HG03175 (cell line): ENCODE measurements around the gene DUOXA1.
"Not testable (repeated sequence)": the region's sequence is repeated elsewhere in the genome, so short reads cannot be mapped to it uniquely, and the experiment has no call there.

ENCODE experiments used
- ATAC-seq: cut with Tn5 transposase; IDR thresholded peaks from one replicate; pipeline ENCODE4 v1.9.1; 2021; ENCODE audit warnings: mild to moderate bottlenecking, moderate library complexity; ENCODE audit not compliant: unreplicated experiment

The DUOXA1 gene

DNA sequence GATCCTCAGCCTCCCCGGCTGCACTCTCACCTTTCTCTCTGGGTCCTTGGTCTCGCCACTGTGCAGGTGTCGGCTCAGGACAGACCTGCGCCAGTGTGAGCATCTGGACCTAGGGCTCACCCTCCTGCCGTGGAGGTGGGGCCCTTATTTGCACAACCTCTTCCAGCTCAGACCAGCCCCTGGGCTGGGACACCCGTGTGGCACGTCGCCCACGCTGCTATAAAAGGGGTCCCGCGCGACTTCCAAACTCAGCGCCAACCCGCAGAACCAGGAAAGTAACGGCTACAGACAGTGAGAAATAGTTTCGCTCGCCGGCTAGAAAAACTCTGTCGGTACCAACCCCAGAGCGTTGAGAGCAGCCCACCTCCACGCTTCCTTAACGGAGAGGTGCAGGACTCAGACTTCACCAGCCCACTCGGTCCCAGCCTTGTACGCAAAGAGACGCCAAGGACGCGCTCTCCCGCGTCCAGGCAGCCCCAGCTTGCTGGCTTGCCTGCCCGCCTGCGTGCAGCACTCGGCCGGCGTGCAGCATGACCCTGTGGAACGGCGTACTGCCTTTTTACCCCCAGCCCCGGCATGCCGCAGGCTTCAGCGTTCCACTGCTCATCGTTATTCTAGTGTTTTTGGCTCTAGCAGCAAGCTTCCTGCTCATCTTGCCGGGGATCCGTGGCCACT is 15.5 kb downstream of the DUOXA1 start, which contains the start of the genes DUOX2 and DUOXA2:
TSS of gene DUOX2 (minus strand) at position 97 of the 675 bp plus-strand sequence. CDS start 761 bp downstream, outside the sequence.
TSS of gene DUOXA2 (plus strand) at position 251 of the 675 bp plus-strand sequence. CDS start at position 531, 280 bp downstream.
- no peak for ATAC-seq

DNA sequence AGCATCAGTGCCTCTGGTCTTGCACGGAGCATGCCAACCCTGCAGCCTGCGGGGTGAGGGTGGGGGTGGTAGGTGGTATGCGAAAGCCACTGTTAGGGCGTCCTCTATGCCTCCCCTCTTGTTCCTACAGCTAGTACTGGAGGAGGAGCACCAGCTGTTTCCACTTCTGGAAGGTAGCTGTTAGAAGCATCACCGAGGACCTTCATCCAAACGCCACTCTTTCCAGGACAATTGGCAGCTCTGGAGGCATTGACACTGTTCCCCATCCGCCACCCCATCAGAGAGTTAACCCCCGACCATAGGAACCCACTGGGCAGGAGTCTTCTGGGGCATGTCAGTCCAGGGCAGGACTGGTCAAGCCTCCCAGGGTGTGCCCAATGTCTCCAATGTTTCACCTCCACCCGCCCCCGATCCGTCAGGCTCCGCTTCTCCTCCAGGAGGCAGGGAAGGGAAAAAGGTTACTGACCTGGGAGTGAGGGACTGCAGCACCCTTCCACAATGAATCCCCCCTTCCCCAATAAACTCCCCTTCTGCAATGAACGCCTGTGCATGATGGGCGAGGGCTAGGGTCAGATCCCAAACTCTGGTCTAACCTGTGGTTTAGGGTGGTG is 16.2 kb downstream of the DUOXA1 start:
- ATAC-seq = no peak

DNA sequence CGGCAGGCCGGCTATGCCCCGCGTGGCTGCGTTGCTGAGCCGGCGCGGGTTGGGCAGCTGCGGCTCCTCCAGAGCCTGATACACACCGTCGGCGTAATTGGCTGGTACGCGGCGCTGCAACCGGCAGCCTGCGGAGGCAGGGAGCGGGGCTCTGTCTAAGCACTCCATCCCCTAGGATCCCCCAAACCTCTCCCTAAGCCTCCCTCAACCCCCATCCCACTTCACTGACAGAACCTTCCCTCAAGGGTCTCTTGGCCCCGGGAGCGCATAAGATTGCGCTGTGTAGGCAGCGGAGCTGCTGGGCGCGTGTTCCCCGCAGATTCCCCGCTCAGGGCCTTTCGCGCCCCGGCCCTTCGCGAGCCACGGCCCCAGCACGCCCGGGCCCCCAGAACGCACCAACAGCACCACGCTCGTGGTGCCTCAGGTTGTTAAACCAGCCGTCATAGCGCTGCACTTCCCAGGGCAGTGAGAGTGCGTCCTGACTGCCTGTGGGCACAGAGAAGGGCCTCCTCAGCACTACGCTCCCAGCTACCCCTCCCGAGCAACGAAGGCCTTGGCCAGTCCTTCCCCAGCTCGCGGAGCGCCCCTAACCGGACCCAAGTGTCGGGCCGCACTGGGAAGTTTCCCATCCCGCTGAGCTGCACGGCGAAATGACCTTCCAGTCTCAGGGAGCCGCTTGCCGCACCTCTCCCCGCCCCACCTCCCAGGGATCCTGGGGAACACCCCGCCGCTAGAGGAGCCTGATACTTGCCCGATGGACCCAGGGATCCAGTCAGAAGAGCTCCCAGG is 16.9 kb downstream of the DUOXA1 start:
- ATAC-seq = no peak

DNA sequence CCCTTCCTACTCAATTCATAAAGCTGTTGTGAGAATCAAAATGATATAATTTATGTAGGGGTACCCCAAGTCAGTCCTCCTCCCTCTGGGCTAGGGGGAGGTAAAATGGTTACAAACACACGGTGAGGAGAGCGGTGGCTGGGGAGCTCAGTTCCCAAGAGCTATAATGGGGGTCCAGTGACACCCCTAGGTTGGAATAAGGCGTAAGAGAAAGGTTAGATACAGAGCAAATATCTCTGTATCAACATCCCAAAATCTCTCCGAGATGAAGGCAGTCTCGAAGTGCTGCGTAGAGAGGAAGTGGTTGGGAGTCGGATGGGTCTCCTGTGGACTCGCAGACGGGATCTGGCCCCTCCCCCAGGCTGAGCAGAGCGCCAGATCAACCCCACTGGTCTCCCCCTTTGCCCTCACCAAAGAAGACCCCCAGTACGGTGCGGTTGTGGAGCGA is 17.5 kb downstream of the DUOXA1 start:
- no peak for ATAC-seq

DNA sequence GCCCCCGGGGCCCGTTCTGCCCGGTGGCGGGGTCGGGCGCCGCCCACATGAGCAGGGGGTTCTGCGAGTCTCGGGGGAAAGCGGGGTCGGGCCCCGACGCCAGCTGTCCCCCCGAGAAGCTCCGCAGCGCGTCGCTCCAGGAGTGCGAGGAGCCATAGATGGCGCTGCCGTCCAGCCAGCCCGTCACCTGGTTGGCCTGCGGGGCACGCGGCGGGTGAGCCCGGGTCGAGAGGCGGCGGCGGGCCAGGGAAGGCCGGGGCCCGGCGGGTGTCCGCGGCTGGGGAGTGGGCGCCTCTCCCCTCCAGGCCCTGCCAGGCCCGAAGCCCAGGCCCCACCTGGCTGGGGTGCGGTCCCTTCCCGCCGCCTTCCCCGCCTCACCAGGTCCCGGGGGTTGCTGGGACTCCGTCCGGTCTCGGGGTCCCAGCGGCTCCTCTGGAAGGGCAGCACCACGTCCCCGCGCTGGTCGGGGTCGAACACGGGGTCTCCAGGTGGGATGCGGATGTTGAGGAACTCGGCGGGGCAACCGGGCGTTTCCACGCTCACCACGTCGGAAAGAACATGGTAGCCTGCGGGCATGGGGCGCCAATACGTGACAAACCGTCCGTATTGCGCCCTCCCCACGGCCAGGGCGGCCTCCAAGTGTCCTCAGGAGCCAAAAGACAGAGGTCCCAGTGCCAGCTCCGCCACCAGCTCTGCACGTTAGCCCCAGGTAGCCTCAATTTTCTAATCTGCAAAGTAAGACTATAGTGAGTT is 18.1 kb downstream of the DUOXA1 start:
- ATAC-seq = no peak

DNA sequence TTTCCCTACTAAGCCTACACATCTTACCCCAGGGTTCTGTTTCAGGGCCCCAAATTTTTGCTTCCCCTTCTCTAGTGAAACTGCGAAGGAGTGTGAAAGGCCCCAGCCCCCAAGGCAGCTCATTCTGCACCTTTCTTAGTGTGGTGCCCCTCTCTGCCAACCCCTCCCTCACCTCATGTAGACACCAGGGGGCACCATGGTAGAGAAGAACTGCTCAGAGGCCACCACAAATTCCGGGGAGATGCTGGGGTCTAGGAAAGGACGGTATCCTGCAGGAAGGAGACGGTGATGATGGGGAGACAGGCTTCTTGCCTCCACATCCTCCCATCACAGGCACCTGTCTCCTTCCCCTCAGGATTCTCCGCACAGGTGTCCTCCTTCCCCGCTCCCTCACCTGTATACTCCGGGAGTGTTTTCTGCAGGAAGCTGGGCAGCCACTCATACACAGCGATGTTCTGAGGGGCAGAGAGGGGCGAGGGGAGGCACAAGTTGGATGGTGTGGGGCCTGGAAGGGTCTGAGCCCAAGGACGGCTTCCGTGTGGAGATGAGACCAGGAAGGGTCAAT is 19.3 kb downstream of the DUOXA1 start:
- ATAC-seq = no peak

DNA sequence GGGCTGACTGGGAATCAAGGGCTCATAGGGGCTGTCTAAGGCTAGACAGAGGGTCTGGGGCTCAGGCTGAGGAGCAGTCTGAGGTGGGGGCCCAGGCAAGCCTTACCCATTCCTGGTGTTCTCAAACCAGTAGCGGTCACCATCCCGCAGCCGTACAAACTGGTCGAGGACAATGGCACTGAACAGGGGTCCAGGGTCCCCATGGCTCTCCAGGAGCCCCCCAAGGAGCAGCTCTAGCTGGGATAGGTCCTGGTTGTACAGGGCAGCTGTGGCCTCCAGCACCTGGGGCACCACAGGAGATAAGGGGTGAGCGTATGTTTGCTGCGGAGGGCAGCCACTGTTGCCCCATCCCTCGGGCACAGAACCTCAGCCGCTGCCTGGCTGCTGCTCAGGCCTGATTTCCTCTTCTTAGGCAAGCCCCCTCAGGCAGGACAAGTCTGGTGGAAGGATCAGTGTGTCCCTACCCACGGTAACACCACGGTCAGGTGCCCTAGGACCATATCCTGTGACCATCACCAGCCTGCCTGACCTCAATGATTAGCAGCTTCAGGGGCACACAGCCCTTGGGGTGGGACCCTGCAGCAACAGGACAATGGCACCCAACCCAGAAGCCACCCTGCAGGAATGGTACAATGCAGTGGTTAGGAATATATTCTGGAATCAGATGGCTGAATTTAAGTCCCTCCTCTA is 21.6 kb downstream of the DUOXA1 start:
- no peak for ATAC-seq

DNA sequence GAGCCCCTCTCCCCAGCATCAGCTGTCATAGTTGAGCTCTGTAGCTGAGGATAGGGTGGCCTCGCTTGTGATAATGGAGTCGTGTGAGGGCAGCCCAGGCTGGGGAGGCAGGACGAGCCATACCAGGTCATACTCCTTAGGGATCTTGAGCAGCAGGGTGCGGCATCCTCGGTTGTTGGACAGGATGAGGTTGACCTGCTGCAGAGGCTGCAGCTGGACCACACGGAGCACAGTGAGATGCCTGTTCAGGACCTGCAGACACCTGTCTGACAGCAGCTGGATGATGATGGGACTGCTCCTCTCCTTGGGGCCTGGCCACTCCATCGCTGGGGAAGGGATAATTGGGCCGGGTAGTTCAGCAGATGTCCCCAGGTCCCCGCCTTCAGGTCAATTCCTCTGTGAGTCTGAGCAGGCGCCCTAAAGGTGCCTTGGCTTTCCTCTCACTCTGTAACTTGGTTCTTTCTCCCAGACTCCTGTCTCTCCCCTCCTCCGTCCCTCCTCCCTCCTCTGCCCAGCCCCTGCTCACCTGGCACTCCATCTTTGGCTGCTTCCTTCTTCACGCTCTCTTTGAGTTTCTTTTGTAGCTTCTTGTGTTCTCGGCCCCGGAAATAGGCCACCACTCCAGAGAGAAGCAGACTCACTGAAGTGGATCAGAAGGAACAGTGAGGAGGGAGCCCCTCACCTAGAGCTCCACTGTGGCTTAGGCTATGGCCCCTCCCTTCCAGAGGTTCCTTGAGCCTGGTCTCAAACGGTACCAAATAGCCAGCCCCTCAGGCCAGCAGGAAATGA is 23.5 kb downstream of the DUOXA1 start:
- no peak for ATAC-seq

DNA sequence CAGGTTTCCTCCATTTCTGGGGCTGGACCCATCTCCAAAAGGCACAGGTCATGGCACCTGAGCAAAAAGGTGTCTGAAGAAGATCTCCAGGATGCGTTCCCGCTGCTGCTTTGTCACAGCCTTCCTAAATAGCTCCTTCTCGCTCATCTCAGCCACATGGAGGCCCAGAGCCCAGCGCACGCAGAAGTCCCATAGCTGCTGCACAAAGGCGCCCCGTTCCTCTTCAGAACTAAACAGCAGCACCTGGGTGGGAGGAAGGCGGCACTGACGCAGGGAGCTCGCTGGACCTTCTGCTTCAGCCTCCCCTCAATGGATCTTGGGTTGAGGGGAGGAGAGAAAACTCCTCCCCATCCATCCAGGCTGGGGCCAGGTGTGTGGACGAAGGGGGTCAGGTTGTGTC is 24.1 kb downstream of the DUOXA1 start:
- ATAC-seq = no peak

DNA sequence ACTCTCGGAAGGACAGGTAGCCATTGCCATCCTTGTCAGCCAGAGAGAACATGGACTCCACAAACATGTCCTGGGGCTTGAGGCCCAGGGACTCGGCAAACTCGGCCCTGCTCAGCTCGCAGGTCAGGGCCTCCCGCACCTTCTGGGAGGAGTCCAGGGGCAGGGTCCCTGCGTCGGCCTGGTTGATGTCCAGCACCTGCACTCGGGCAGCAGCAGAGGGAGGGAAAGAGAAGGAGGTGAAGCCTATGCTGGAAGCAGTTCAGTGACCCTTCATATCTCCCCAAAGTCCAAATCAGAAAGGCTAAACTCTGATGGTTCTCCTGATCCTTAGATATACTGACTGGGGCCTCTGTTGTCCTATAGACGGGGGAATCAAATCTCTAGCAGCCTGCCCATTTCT is 25.5 kb downstream of the DUOXA1 start:
- not testable (repeated sequence) for ATAC-seq

DNA sequence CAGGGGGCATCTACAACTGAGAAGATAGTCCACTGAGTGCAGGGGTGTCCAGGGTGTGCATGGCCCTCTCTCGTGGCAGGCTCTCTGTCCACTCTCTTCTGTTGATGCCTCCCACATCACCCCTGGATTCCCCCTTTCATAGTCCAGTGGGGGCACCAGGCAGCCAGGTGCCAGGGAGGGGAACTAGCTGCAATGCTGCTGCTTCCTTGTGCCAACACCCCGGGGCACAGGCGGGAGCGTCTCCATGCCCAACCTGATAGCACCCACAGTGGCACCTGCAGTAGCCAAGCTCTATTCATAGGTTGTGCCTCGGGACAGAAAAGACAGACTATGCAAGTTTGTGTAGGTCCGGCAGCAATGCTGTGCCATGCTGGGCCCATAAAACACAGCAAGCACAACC is 27.5 kb downstream of the DUOXA1 start:
- no peak for ATAC-seq

DNA sequence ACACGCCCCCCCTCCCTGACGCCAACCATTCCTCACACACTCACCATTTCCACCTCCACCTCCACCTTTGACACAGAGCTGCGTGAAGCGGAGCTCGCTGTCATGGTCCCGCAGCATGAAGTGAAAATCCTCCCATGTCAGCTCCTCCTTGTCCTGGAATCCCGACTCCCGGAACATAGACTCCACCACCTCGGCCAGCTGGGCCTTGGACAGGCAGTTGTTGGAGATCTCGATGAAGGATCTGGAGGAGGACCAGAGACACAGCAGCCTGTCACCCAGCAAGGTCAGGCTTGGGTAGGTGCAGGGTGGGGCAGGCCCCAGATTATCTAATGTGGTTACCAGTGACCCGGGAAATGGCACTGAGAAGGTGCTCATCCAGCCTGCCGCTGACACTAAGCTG is 27.9 kb downstream of the DUOXA1 start:
- no peak for ATAC-seq

DNA sequence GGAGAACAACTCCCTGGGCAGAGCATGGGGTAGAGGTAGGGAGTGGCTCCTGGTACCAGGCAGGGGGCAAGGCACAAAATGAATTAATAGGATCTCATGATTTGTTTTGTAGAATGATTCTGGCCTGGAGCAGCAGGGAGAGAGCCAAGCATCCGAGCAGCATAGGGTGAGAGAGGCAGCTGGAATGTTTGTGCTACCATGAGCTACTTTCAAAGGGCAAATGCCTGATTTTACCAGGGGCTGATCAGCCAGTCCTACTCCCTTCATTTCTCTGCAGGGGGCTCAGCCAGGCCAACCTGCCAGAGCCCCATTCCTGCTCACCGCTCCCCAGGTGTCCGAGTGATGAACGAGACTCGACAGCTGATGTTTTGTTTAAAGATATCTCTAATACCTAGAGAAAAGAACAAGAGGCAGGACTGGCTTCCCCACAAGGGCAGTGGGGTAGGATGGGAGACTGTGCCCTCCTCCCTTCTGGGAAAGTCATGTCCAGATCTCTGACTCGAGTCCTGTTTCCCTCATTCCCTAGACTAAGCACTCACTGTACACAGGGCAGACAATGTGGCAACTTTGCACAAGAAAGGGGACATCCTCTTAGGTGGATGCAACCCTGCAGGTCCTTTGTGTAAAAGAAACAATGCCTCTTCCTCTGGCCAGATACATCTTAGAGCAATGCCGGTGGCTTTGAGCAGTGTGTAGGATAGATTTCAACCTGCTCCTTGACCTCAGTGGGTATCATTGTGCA is 28.6 kb downstream of the DUOXA1 start:
- ATAC-seq = no peak

DNA sequence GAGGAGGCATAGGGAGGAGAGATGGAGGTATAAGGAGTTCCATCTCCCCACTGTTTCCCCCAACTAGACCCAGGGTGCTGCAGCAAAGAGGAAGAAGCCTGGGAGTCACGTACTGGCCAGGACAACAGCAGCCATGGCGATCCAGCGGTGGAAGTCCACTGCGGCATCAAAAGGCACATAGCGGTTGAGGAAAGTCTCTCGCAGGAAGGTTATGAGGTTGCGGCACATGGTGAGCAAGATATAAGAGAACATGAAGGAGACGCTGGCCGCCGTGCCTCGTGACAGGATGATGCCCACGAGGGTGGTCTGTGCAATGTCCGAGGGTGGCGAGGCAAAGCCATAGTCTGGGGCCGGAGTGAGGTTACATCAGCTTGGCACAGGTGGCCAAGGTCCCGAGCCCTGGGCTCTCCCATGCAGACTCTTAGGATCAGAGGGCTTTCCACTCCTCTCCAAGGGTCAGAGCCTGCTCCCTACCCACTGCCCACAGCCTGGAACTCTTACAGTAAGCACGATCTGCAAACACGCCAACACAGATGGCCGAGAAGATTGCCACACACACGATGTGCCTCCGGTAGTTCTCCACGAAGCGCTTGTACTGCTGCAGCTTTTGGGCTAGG is 30.0 kb downstream of the DUOXA1 start:
- ATAC-seq = no peak

DNA sequence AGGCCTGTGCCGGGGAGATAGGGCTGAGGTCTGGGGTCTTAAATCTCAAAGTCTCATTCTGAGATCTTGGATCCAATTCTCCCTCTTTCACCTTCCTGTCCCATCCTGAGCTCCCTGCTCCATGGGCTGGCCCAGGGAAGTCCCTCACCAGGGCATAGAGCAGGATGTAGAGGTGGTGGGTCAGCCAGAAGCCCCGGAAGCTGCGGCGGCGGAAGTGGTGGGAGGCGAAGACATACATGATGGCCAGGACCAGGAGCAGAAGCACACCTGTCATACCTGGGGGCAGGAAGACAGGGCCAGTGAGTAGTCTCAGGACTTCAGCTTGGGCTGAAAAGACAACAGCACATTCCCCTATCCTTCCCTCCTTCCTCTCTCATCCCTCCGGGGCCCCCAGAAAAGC is 32.2 kb downstream of the DUOXA1 start:
- no peak for ATAC-seq

DNA sequence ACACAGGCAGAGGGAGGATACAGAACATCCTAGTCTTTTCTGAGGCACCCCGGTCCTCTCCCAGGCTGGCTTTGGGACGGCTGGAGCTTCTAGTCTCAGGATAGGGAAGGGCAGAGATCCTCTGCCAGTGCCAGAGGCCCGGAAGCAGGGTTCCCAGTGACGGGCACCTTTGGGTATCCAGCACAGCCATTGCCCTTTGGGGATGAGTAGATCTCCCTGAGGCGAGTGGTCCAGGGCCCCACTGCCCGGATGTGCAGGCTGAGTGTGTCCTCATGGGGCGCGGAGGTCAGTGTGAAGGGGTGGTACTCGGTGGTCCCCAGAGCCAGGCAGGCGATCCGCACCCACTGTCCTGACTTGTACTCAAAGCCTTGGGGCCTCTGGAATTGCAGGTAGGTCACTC is 34.0 kb downstream of the DUOXA1 start:
- ATAC-seq = no peak

DNA sequence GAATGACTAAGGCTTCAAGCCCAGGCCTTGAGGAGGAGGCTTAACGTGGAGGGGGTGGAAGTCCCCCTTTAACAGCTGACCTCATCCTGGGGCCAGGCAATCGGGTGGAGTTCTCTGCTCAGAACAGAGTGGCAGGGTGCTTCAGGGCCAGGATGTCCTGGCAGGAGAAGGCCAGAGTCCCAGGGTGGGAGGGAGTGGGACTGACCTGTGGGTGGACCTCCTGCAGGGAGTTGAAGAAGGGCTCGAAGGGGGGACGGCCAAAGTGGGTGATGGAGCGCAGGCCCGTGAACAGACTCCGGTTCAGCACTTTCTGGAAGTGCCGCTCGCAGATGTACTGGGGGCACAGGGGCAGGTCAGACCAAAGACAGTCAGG is 35.3 kb downstream of the DUOXA1 start:
- no peak for ATAC-seq

DNA sequence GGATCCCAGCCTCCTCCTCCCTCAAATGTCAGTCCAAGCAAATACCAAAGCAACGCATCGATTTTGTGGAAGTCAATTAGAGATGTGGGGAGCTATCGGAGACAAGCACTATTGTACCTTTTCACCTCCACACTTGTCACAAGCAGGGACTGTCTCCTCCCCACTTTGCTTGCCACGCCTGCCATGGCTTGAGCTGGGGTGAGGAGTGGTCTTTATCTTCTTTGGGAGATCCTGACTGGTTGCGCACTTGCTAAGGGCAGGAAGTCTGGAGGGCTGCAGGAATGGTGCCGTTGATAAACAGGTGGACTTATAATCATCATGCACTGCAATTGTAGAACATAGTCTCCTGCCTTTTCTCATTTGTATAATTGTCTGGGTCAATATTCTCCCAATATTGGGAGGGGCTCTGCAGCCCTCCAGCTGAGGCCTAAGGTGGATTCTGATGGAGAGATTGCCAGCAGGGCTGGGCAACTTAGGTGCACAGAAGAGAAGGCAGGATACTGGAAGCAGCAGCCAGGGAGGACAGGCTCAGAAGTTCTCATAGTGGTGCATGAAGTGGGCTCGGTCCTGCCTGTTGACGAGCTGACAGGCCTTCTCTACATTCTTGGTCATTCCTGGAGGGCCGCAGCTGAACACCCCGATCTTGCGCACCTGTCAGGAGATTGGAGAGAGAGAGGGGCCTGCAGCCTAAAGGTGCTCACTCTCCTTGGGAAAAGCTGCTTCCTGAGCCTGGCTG is 35.9 kb downstream of the DUOXA1 start:
- no peak for ATAC-seq
